GM23338 (cell line): ENCODE measurements around the gene IDE. TPM values are rescaled to one million over a fixed set of nuclear protein-coding genes. Genes with fewer than 3 reads are reported as not detected.
A peak's percentile ranks its signal among the peaks of the same experiment; 100 is the strongest.
"Not testable (repeated sequence)": the region's sequence is repeated elsewhere in the genome, so short reads cannot be mapped to it uniquely, and the experiment has no call there.

Source experiments
- ATAC-seq: fragments of 200-7000 bp; cut with Tn5 transposase; 3 replicates; pipeline ENCODE4 v1.9.1; 2020
- DNase-seq: peaks from one replicate; pipeline ENCODE4 v3.0.0-alpha.2; 2015; ENCODE audit warnings: low spot score
- H2AFZ ChIP-seq: fragments of 200-600 bp; sonication (generic); 2 replicates; pipeline ENCODE4 v1.8.0; 2016; ENCODE audit warnings: antibody characterized with exemption, mild to moderate bottlenecking, moderate library complexity
- H3F3A ChIP-seq: fragments of 200-600 bp; sonication (generic); replicated peaks from 2 replicates; pipeline ENCODE4 v1.8.0; 2017; ENCODE audit warnings: antibody characterized with exemption, mixed run types, low read depth
- H3K27ac ChIP-seq: fragments of 200-600 bp; sonication (generic); 2 replicates; pipeline ENCODE4 v1.6.1; 2016; ENCODE audit warnings: low read depth
- H3K27me3 ChIP-seq: fragments of 200-600 bp; sonication (generic); 2 replicates; pipeline ENCODE4 v1.8.0; 2016; ENCODE audit warnings: mild to moderate bottlenecking, mixed run types, moderate library complexity; ENCODE audit not compliant: insufficient read depth
- H3K36me3 ChIP-seq: fragments of 200-600 bp; sonication (generic); 2 replicates; pipeline ENCODE4 v1.8.0; 2016; ENCODE audit warnings: mild to moderate bottlenecking; ENCODE audit not compliant: insufficient read depth
- H3K4me1 ChIP-seq: fragments of 200-600 bp; sonication (generic); 2 replicates; pipeline ENCODE4 v1.8.0; 2016; ENCODE audit warnings: mild to moderate bottlenecking, moderate library complexity; ENCODE audit not compliant: insufficient read depth
- H3K4me2 ChIP-seq: fragments of 200-600 bp; sonication (generic); 2 replicates; pipeline ENCODE4 v1.7.1; 2017; ENCODE audit warnings: mixed run types
- H3K4me3 ChIP-seq: fragments of 200-600 bp; sonication (generic); 2 replicates; pipeline ENCODE4 v1.6.1; 2016; ENCODE audit warnings: mixed run types
- H3K79me2 ChIP-seq: fragments of 200-600 bp; sonication (generic); replicated peaks from 2 replicates; pipeline ENCODE4 v1.8.0; 2017; ENCODE audit warnings: mild to moderate bottlenecking; ENCODE audit not compliant: insufficient read depth
- H3K9me2 ChIP-seq: fragments of 200-600 bp; sonication (generic); 2 replicates; pipeline ENCODE4 v1.8.0; 2017; ENCODE audit not compliant: insufficient read depth
- H4K20me1 ChIP-seq: fragments of 200-600 bp; sonication (generic); replicated peaks from 2 replicates; pipeline ENCODE4 v1.8.0; 2017; ENCODE audit warnings: mild to moderate bottlenecking; ENCODE audit not compliant: insufficient read depth
- H3K27ac Mint-ChIP-seq: 2 replicates; pipeline ENCODE4 v1.8.0; 2020; ENCODE audit warnings: inconsistent platforms, mild to moderate bottlenecking, moderate library complexity, mixed read lengths
- H3K27me3 Mint-ChIP-seq: 3 replicates; pipeline ENCODE4 v1.8.0; 2022; ENCODE audit warnings: low read depth, mild to moderate bottlenecking, moderate library complexity, mixed read lengths, inconsistent platforms; ENCODE audit not compliant: insufficient read depth, poor library complexity
- H3K36me3 Mint-ChIP-seq: 3 replicates; pipeline ENCODE4 v1.8.0; 2021; ENCODE audit warnings: low read depth, mild to moderate bottlenecking, inconsistent platforms, moderate library complexity, mixed read lengths
- H3K4me1 Mint-ChIP-seq: 3 replicates; pipeline ENCODE4 v1.8.0; 2020; ENCODE audit warnings: mild to moderate bottlenecking, inconsistent platforms, mixed read lengths
- H3K4me3 Mint-ChIP-seq: 3 replicates; pipeline ENCODE4 v1.8.0; 2021; ENCODE audit warnings: moderate library complexity, mild to moderate bottlenecking, inconsistent platforms, mixed read lengths
- H3K9me3 Mint-ChIP-seq: 3 replicates; pipeline ENCODE4 v1.8.0; 2020; ENCODE audit warnings: moderate library complexity, mild to moderate bottlenecking, inconsistent platforms, mixed read lengths
- CREB1 ChIP-seq: fragments of 250-450 bp; sonication (Bioruptor Pico); IDR thresholded peaks from 2 replicates; pipeline ENCODE4 v1.5.0; 2020; ENCODE audit warnings: low read depth, mild to moderate bottlenecking, moderate library complexity
- EZH2 ChIP-seq: fragments of 200-600 bp; sonication (generic); IDR thresholded peaks from one replicate; pipeline ENCODE4 v1.8.0; 2017; ENCODE audit warnings: antibody characterized with exemption, mild to moderate bottlenecking, low read depth; ENCODE audit not compliant: unreplicated experiment
- EZH2phosphoT487 ChIP-seq: fragments of 200-600 bp; sonication (generic); IDR thresholded peaks from one replicate; pipeline ENCODE4 v1.8.1; 2018; ENCODE audit warnings: antibody characterized with exemption; ENCODE audit not compliant: unreplicated experiment
- JUNB ChIP-seq: IDR thresholded peaks from one replicate; pipeline ENCODE4 v1.6.1; 2016; ENCODE audit warnings: antibody characterized with exemption; ENCODE audit not compliant: unreplicated experiment
- ZNF114 ChIP-seq: fragments of 250-450 bp; sonication (Bioruptor Pico); IDR thresholded peaks from 2 replicates; pipeline ENCODE4 v1.5.0; 2020; ENCODE audit warnings: mild to moderate bottlenecking, moderate library complexity
- ZNF331 ChIP-seq: fragments of 250-450 bp; sonication (Bioruptor Pico); IDR thresholded peaks from 2 replicates; pipeline ENCODE4 v1.5.0; 2020; ENCODE audit warnings: low read depth, mild to moderate bottlenecking, moderate library complexity
- polyA plus RNA-seq: library from polyadenylated mRNA; unstranded; fragments of >200 nt; fragmentation: Nextera tagmentation; extraction: Ambion mirVana; gene quantifications from 2 replicates; pipeline ENCODE4 v1.2.1, GENCODE V29; 2016
- total RNA-seq: library from RNA; depleted of rRNA; stranded (reverse); fragments of >200 nt; shearing (Covaris generic); gene quantifications from 2 replicates; pipeline ENCODE4 v1.2.3, GENCODE V29; 2014
- TF ChIP-seq, protein P1 (sequence below): fragments of 250-450 bp; sonication (Bioruptor Pico); IDR thresholded peaks from 2 replicates; pipeline ENCODE4 v1.5.0; 2020; ENCODE audit warnings: mild to moderate bottlenecking, moderate library complexity
- TF ChIP-seq, protein P2 (sequence below), 2 experiments: fragments of 200-600 bp in 1 of 2; sonication (generic) in 1 of 2; conservative IDR thresholded peaks; 2 replicates each; pipeline versions ENCODE4 v1.5.1 to v1.6.1; 2016 to 2017; ENCODE audit warnings: antibody characterized with exemption in 2 of 2, low read depth in 2 of 2, mild to moderate bottlenecking in 2 of 2, moderate library complexity in 1 of 2
- TF ChIP-seq, protein P3 (sequence below): IDR thresholded peaks from one replicate; pipeline ENCODE4 v1.6.1; 2018; ENCODE audit warnings: antibody characterized with exemption; ENCODE audit not compliant: unreplicated experiment
- TF ChIP-seq, protein P4 (sequence below): IDR thresholded peaks from 2 replicates; pipeline ENCODE4 v1.6.1; 2016; ENCODE audit warnings: antibody characterized with exemption

IDE gene
- total and polyA plus RNA-seq, 2 experiments from 2014 or later = 12.9 to 36.3 TPM

DNA sequence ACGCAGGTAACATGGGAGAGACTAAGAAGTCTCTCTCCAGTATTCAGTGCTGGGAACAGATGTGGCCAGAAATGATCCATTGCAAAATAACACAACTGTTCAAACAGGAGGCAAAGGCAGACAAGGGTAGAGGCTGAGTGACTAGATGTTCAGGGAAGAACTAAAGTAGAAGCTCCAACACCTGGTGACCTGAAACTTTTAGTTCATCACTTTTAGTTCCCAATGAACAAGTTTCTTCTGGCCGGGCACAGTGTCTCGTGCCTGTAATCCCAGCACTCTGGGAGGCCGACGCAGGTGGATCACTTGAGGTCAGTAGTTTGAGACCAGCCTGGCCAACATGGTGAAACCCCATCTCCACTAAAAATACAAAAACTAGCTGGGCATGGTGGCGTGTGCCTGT lies 118.9 kb downstream of the IDE start:
- DNase-seq, ATAC-seq, H3F3A ChIP-seq, H3K27me3 ChIP-seq, H3K4me2 ChIP-seq, H3K4me3 ChIP-seq, H4K20me1 ChIP-seq, H3K36me3 ChIP-seq, H3K4me1 ChIP-seq, H3K4me3 Mint-ChIP-seq, H3K9me3 Mint-ChIP-seq, H3K79me2 ChIP-seq, H3K27me3 Mint-ChIP-seq, H3K27ac ChIP-seq, H2AFZ ChIP-seq, H3K9me2 ChIP-seq, H3K4me1 Mint-ChIP-seq, H3K27ac Mint-ChIP-seq: not testable (repeated sequence)
- H3K36me3 Mint-ChIP-seq = peaks cover 12% of the 10 kb centered on the region; the same call in 2 of the 3 replicates

DNA sequence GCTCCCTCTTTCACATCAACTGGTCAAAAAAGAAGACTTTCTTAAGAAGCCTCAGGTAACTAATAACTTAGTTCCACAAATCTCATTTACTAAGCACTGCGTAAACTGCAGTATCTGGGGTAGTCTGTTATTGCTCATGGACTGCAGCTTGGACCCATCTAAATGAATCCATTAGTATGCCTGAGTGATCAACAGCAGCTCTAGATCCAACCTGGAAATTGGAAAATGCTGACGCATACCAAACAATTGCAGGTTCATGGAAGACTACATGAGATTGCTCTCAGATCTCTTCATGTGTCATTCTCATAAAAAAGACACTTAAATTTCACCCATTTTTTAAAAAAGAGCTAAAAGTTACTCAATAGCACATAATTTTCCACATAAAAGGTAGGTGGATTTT lies 121.6 kb downstream of the IDE start:
- H3K79me2 ChIP-seq = no peaks in the 10 kb centered on the region
- H3K4me1 ChIP-seq = no peaks in the 10 kb centered on the region
- H3K4me2 ChIP-seq = no peak overlapping the region
- no peak overlapping the region for H2AFZ ChIP-seq
- DNase-seq = no peak
- H3K9me3 Mint-ChIP-seq = no peaks in the 10 kb centered on the region
- no peak overlapping the region for H3K4me3 Mint-ChIP-seq
- H4K20me1 ChIP-seq = no peaks in the 10 kb centered on the region
- H3K27ac ChIP-seq = no peak overlapping the region
- H3K27me3 Mint-ChIP-seq = peaks cover 4% of the 10 kb centered on the region
- H3K4me1 Mint-ChIP-seq = no peaks in the 10 kb centered on the region
- H3K36me3 ChIP-seq = no peaks in the 10 kb centered on the region
- H3K9me2 ChIP-seq = no peaks in the 10 kb centered on the region
- H3K36me3 Mint-ChIP-seq = peaks cover 6% of the 10 kb centered on the region; the same call in 2 of the 3 replicates
- H3K27ac Mint-ChIP-seq = peak overlapping the region; percentile 67; the same call in 1 of the 2 replicates
- no peak overlapping the region for H3K4me3 ChIP-seq
- H3F3A ChIP-seq = no peaks in the 10 kb centered on the region
- no peak for ATAC-seq
- H3K27me3 ChIP-seq = no peaks in the 10 kb centered on the region
- TF ChIP-seq, protein P1, sequence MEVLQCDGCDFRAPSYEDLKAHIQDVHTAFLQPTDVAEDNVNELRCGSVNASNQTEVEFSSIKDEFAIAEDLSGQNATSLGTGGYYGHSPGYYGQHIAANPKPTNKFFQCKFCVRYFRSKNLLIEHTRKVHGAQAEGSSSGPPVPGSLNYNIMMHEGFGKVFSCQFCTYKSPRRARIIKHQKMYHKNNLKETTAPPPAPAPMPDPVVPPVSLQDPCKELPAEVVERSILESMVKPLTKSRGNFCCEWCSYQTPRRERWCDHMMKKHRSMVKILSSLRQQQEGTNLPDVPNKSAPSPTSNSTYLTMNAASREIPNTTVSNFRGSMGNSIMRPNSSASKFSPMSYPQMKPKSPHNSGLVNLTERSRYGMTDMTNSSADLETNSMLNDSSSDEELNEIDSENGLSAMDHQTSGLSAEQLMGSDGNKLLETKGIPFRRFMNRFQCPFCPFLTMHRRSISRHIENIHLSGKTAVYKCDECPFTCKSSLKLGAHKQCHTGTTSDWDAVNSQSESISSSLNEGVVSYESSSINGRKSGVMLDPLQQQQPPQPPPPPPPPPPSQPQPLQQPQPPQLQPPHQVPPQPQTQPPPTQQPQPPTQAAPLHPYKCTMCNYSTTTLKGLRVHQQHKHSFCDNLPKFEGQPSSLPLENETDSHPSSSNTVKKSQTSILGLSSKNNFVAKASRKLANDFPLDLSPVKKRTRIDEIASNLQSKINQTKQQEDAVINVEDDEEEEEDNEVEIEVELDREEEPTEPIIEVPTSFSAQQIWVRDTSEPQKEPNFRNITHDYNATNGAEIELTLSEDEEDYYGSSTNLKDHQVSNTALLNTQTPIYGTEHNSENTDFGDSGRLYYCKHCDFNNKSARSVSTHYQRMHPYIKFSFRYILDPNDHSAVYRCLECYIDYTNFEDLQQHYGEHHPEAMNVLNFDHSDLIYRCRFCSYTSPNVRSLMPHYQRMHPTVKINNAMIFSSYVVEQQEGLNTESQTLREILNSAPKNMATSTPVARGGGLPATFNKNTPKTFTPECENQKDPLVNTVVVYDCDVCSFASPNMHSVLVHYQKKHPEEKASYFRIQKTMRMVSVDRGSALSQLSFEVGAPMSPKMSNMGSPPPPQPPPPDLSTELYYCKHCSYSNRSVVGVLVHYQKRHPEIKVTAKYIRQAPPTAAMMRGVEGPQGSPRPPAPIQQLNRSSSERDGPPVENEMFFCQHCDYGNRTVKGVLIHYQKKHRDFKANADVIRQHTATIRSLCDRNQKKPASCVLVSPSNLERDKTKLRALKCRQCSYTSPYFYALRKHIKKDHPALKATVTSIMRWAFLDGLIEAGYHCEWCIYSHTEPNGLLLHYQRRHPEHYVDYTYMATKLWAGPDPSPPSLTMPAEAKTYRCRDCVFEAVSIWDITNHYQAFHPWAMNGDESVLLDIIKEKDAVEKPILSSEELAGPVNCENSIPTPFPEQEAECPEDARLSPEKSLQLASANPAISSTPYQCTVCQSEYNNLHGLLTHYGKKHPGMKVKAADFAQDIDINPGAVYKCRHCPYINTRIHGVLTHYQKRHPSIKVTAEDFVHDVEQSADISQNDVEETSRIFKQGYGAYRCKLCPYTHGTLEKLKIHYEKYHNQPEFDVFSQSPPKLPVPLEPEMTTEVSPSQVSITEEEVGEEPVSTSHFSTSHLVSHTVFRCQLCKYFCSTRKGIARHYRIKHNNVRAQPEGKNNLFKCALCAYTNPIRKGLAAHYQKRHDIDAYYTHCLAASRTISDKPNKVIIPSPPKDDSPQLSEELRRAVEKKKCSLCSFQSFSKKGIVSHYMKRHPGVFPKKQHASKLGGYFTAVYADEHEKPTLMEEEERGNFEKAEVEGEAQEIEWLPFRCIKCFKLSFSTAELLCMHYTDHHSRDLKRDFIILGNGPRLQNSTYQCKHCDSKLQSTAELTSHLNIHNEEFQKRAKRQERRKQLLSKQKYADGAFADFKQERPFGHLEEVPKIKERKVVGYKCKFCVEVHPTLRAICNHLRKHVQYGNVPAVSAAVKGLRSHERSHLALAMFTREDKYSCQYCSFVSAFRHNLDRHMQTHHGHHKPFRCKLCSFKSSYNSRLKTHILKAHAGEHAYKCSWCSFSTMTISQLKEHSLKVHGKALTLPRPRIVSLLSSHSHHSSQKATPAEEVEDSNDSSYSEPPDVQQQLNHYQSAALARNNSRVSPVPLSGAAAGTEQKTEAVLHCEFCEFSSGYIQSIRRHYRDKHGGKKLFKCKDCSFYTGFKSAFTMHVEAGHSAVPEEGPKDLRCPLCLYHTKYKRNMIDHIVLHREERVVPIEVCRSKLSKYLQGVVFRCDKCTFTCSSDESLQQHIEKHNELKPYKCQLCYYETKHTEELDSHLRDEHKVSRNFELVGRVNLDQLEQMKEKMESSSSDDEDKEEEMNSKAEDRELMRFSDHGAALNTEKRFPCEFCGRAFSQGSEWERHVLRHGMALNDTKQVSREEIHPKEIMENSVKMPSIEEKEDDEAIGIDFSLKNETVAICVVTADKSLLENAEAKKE (CRISPR knock-in tag) = no peak
- TF ChIP-seq, protein P2, sequence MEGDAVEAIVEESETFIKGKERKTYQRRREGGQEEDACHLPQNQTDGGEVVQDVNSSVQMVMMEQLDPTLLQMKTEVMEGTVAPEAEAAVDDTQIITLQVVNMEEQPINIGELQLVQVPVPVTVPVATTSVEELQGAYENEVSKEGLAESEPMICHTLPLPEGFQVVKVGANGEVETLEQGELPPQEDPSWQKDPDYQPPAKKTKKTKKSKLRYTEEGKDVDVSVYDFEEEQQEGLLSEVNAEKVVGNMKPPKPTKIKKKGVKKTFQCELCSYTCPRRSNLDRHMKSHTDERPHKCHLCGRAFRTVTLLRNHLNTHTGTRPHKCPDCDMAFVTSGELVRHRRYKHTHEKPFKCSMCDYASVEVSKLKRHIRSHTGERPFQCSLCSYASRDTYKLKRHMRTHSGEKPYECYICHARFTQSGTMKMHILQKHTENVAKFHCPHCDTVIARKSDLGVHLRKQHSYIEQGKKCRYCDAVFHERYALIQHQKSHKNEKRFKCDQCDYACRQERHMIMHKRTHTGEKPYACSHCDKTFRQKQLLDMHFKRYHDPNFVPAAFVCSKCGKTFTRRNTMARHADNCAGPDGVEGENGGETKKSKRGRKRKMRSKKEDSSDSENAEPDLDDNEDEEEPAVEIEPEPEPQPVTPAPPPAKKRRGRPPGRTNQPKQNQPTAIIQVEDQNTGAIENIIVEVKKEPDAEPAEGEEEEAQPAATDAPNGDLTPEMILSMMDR (conservative IDR thresholded peaks at IDR 0.05; ENCODE audit: low read depth in 2 of 2) = no peak
- TF ChIP-seq EZH2 (no peak), ZNF114 (CRISPR knock-in tag) (no peak), JUNB (no peak), ZNF331 (no peak), EZH2phosphoT487 (no peak), CREB1 (CRISPR knock-in tag) (no peak)
- TF ChIP-seq, protein P3, sequence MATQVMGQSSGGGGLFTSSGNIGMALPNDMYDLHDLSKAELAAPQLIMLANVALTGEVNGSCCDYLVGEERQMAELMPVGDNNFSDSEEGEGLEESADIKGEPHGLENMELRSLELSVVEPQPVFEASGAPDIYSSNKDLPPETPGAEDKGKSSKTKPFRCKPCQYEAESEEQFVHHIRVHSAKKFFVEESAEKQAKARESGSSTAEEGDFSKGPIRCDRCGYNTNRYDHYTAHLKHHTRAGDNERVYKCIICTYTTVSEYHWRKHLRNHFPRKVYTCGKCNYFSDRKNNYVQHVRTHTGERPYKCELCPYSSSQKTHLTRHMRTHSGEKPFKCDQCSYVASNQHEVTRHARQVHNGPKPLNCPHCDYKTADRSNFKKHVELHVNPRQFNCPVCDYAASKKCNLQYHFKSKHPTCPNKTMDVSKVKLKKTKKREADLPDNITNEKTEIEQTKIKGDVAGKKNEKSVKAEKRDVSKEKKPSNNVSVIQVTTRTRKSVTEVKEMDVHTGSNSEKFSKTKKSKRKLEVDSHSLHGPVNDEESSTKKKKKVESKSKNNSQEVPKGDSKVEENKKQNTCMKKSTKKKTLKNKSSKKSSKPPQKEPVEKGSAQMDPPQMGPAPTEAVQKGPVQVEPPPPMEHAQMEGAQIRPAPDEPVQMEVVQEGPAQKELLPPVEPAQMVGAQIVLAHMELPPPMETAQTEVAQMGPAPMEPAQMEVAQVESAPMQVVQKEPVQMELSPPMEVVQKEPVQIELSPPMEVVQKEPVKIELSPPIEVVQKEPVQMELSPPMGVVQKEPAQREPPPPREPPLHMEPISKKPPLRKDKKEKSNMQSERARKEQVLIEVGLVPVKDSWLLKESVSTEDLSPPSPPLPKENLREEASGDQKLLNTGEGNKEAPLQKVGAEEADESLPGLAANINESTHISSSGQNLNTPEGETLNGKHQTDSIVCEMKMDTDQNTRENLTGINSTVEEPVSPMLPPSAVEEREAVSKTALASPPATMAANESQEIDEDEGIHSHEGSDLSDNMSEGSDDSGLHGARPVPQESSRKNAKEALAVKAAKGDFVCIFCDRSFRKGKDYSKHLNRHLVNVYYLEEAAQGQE = no peak
- TF ChIP-seq, protein P4, sequence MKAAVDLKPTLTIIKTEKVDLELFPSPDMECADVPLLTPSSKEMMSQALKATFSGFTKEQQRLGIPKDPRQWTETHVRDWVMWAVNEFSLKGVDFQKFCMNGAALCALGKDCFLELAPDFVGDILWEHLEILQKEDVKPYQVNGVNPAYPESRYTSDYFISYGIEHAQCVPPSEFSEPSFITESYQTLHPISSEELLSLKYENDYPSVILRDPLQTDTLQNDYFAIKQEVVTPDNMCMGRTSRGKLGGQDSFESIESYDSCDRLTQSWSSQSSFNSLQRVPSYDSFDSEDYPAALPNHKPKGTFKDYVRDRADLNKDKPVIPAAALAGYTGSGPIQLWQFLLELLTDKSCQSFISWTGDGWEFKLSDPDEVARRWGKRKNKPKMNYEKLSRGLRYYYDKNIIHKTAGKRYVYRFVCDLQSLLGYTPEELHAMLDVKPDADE = no peak
